SK-N-MC (cell line): ENCODE measurements around the gene PDE7B.

Experiments used
- EZH2 ChIP-seq: fragments of 200-600 bp; sonication (generic); IDR thresholded peaks from one replicate; pipeline ENCODE4 v1.6.1; 2017; ENCODE audit warnings: antibody characterized with exemption
- FOXP2 ChIP-seq: optimal IDR thresholded peaks from 2 replicates; pipeline ENCODE3; 2011; ENCODE audit warnings: mild to moderate bottlenecking, moderate library complexity; ENCODE audit not compliant: insufficient read depth; ENCODE audit errors: extremely low read length, control extremely low read depth
- POLR2AphosphoS5 ChIP-seq: IDR thresholded peaks from 2 replicates; pipeline ENCODE4 v1.6.1; 2012; ENCODE audit warnings: mild to moderate bottlenecking, low read depth, low read length, borderline replicate concordance

DNA sequence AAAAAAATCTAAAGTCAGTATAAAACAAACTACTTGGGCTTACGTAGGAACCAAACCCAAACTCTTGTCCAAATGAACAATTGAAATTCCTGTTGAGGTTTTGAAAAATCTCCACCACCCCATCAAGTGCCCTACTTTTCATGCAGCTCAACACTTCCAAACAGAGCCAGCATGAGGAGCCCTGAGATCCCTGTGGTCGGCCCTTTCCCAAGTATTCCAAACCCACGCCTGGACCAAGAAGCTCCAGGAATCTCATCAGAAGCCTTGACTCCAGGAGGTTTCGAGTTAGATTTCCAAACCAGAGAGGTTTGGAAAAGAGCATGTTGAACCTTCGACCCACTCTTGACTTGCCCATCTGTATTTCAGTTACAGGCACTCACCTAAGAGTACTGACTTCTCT lies 219.3 kb downstream of the PDE7B start:
- TF ChIP-seq FOXP2 (no peak), EZH2 (no peak), POLR2AphosphoS5 (no peak)
